ENCODE results near the gene PSMA8.
"Not testable (repeated sequence)": the region's sequence is repeated elsewhere in the genome, so short reads cannot be mapped to it uniquely, and the experiment has no call there.

PSMA8 gene

DNA sequence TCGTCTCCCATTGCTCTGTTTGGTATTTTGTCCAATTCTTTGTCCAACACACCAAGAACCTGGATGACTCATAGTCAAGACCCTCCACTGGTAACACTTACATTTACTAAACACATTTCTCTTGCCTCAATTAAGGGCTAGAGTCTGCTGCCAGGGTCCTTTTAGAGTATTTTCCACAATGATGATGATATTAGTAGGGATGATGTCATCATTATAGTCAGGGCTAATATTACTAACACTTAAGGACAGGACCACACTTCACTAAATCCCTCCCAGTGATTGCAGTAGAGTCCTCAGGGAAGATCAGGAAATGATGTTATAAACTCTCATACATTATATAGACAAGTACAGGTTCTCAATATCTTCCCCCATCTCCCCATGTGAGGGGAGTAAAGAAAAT is 29.6 kb upstream of the PSMA8 start:
- Histone ChIP-seq H3K9me3 (ENCODE audit: control insufficient read depth in 2 of 2, low read length in 2 of 2) (no peaks in the 10 kb centered on the region), H3K9ac (ENCODE audit: low read length in 2 of 2) (no peak overlapping the region), H3K4me1 (ENCODE audit: control insufficient read depth, insufficient read depth, low read length) (no peaks in the 10 kb centered on the region), H3K27me3 (ENCODE audit: control insufficient read depth in 1 of 2, insufficient read depth in 2 of 2, low read length in 2 of 2) (no peaks in the 10 kb centered on the region), H3K27ac (ENCODE audit: low read length) (no peak overlapping the region), H3K36me3 (ENCODE audit: control insufficient read depth in 2 of 2, insufficient read depth in 2 of 2, low read length in 2 of 2) (no peaks in the 10 kb centered on the region), H3K4me3 (ENCODE audit: low read length in 2 of 2) (no peak overlapping the region)

DNA sequence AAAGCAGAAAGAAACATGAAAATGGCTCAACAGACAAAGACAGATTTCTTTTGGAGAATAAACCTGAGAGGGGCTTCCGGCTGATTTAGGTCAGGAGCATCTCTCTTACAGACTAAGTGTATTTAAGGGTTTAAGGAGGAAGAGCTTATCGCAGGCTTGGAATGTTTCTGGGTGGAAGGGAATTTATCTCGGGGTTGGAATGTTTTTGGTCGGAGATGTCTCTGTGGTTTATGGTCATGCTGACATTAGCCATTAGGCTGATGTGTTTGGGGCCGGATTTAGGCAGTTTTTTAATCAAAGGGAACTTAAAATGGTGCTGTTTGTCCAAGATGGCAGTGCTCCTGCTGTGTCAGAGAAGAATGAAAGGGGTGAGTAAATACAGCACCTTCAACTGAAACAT is 14.4 kb upstream of the PSMA8 start:
- Histone ChIP-seq H3K9ac (ENCODE audit: low read length in 2 of 2) (no peak overlapping the region), H3K4me1 (ENCODE audit: control insufficient read depth, insufficient read depth, low read length) (no peaks in the 10 kb centered on the region), H3K4me3 (ENCODE audit: low read length in 2 of 2) (no peak overlapping the region)

DNA sequence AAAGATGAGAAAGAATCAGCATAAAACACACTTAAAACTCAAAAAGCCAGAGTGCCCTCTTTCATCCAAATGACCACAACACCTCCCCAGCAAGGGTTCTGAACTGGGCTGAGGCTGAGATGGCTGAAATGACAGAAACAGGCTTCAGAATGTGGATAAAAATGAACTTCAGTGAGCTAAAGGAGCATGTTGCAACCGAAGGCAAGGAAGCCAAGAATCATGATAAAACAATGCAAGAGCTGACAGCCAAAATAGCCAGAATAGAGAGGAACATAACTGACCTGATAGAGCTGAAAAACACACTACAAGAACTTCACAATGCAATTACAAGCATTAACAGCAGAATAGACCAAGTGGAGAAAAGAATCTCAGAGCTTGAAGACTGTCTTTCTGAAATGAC is 12.2 kb upstream of the PSMA8 start:
- Histone ChIP-seq H3K4me1 (ENCODE audit: control insufficient read depth, insufficient read depth, low read length) (no peaks in the 10 kb centered on the region), H3K9me3 (ENCODE audit: control insufficient read depth in 2 of 2, low read length in 2 of 2) (no peaks in the 10 kb centered on the region), H3K27me3 (ENCODE audit: control insufficient read depth in 1 of 2, insufficient read depth in 2 of 2, low read length in 2 of 2) (peaks cover 0 to 2% of the 10 kb centered on the region in 2 donors), H3K9ac (ENCODE audit: low read length in 2 of 2) (no peak overlapping the region), H3K36me3 (ENCODE audit: control insufficient read depth in 2 of 2, insufficient read depth in 2 of 2, low read length in 2 of 2) (no peaks in the 10 kb centered on the region), H3K4me3 (ENCODE audit: low read length in 2 of 2) (no peak overlapping the region), H3K27ac (ENCODE audit: low read length) (no peak overlapping the region)

More for the DNA sequence above, 14.4 kb upstream of the PSMA8 start:
- no peaks in the 10 kb centered on the region for H3K9me3 ChIP-seq (ENCODE audit: control insufficient read depth in 2 of 2, low read length in 2 of 2)
- peaks cover 0 to 2% of the 10 kb centered on the region in 2 donors for H3K27me3 ChIP-seq (ENCODE audit: control insufficient read depth in 1 of 2, insufficient read depth in 2 of 2, low read length in 2 of 2)
- no peaks in the 10 kb centered on the region for H3K36me3 ChIP-seq (ENCODE audit: control insufficient read depth in 2 of 2, insufficient read depth in 2 of 2, low read length in 2 of 2)
- H3K27ac ChIP-seq (ENCODE audit: low read length) = no peak overlapping the region

DNA sequence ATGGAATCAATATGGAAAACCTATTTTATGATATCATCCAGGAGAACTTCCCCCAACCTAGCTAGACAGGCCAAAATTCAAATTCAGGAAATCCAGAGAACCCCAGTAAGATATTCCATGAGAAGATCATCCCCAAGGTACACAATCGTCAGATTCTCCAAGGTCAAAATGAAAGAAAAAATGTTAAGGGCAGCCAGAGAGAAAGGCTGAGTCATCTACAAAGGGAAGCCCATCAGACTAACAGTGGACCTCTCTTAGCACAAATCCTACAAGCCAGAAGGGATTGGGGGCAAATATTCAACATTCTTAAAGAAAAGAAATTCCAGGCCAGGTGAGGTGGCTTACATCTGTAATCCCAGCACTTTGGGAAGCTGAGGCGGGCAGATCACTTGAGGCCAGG is 11.7 kb upstream of the PSMA8 start:
- not testable (repeated sequence) for H3K27me3 ChIP-seq (ENCODE audit: control insufficient read depth in 1 of 2, insufficient read depth in 2 of 2, low read length in 2 of 2)

DNA sequence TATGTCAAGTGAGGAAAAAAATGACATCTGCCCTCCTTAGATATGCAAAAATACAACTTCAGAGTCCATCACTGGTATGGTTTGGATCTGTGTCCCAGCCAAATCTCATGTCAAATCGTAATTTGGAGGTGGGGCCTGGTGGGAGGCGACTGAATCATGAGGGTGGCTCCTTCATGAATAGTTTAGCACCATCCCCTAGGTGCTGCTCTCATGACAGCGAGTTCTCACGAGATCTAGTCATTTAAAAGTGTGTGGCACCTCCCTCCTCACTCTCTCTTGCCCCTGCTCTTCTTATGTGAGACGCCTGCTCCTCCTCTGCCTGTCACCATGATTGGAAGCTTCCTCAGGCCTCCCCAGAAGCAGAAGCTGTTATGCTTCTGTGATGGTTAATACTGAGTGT is 5.9 kb upstream of the PSMA8 start:
- no peak overlapping the region for H3K4me3 ChIP-seq (ENCODE audit: low read length in 2 of 2)
- H3K36me3 ChIP-seq (ENCODE audit: control insufficient read depth in 2 of 2, insufficient read depth in 2 of 2, low read length in 2 of 2) = no peaks in the 10 kb centered on the region
- no peaks in the 10 kb centered on the region for H3K27me3 ChIP-seq (ENCODE audit: control insufficient read depth in 1 of 2, insufficient read depth in 2 of 2, low read length in 2 of 2)
- H3K27ac ChIP-seq (ENCODE audit: low read length) = no peak overlapping the region
- no peaks in the 10 kb centered on the region for H3K9me3 ChIP-seq (ENCODE audit: control insufficient read depth in 2 of 2, low read length in 2 of 2)
- no peak overlapping the region for H3K9ac ChIP-seq (ENCODE audit: low read length in 2 of 2)
- no peaks in the 10 kb centered on the region for H3K4me1 ChIP-seq (ENCODE audit: control insufficient read depth, insufficient read depth, low read length)

More for the DNA sequence above, 11.7 kb upstream of the PSMA8 start:
- H3K9ac ChIP-seq (ENCODE audit: low read length in 2 of 2); H3K27ac ChIP-seq (ENCODE audit: low read length); H3K4me3 ChIP-seq (ENCODE audit: low read length in 2 of 2); H3K4me1 ChIP-seq (ENCODE audit: control insufficient read depth, insufficient read depth, low read length); H3K36me3 ChIP-seq (ENCODE audit: control insufficient read depth in 2 of 2, insufficient read depth in 2 of 2, low read length in 2 of 2); H3K9me3 ChIP-seq (ENCODE audit: control insufficient read depth in 2 of 2, low read length in 2 of 2): not testable (repeated sequence)

DNA sequence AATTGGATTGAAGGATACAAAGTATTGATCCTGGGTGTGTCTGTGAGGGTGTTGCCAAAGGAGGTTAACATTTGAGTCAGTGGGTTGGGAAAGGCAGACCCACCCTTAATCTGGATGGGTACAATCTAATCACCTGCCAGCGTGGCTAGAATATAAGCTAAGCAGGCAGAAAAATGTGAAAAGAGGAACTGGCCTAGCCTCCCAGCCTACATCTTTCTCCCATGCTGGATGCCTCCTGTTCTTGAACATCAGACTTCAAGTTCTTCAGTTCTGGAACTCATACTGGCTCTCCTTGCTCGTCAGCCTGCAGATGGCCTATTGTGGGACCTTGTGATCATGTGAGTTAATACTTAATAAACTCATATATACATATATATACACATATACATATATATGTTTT is 5.5 kb upstream of the PSMA8 start:
- H3K36me3 ChIP-seq (ENCODE audit: control insufficient read depth in 2 of 2, insufficient read depth in 2 of 2, low read length in 2 of 2); H3K4me3 ChIP-seq (ENCODE audit: low read length in 2 of 2); H3K27ac ChIP-seq (ENCODE audit: low read length); H3K9ac ChIP-seq (ENCODE audit: low read length in 2 of 2); H3K27me3 ChIP-seq (ENCODE audit: control insufficient read depth in 1 of 2, insufficient read depth in 2 of 2, low read length in 2 of 2); H3K4me1 ChIP-seq (ENCODE audit: control insufficient read depth, insufficient read depth, low read length); H3K9me3 ChIP-seq (ENCODE audit: control insufficient read depth in 2 of 2, low read length in 2 of 2): not testable (repeated sequence)

DNA sequence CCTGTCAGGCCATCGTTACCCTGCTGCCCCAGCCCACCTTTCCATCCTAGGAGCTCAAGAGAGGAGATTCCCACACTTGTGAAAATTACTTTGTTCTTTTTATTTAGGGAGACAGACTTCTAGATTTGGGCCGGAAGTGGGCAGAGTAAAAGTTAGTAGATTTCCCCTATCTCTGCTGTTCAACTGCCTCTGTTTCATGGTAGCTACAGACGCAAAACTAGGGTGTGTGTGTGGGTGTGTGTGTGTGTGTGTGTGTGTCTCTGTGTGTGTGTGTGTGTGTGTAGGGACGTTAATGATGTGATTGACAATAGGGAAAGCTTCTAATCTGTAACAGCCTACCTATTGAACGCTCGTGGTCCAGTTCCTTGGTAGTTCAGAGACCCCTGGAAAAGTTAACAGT is 438 bp downstream of the PSMA8 start:
- Histone ChIP-seq H3K4me1 (ENCODE audit: control insufficient read depth, insufficient read depth, low read length) (no peaks in the 10 kb centered on the region), H3K4me3 (ENCODE audit: low read length in 2 of 2) (no peak overlapping the region), H3K9me3 (ENCODE audit: control insufficient read depth in 2 of 2, low read length in 2 of 2) (no peaks in the 10 kb centered on the region), H3K9ac (ENCODE audit: low read length in 2 of 2) (no peak overlapping the region), H3K27ac (ENCODE audit: low read length) (no peak overlapping the region), H3K27me3 (ENCODE audit: control insufficient read depth in 1 of 2, insufficient read depth in 2 of 2, low read length in 2 of 2) (no peaks in the 10 kb centered on the region), H3K36me3 (ENCODE audit: control insufficient read depth in 2 of 2, insufficient read depth in 2 of 2, low read length in 2 of 2) (no peaks in the 10 kb centered on the region)

DNA sequence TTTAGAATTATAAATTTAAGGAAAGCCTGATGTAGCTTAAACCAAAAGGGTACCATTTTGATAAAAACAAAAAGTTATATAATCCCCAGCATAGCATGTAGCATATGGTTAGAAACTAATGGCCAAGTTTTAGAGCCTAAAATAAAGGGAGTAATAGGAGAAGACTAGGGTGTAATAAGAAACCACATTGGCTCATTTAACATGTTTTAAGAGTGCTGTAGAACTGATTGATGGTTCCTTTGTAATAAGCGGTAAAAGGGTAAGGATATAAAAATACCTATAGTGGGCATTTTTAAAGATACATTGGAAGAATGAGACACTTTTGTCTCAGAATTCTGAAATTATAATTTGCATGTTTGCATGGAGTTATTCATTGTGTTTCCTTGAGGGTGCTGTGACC is 1.9 kb downstream of the PSMA8 start:
- Histone ChIP-seq H3K36me3 (ENCODE audit: control insufficient read depth in 2 of 2, insufficient read depth in 2 of 2, low read length in 2 of 2) (no peaks in the 10 kb centered on the region), H3K9me3 (ENCODE audit: control insufficient read depth in 2 of 2, low read length in 2 of 2) (no peaks in the 10 kb centered on the region), H3K27me3 (ENCODE audit: control insufficient read depth in 1 of 2, insufficient read depth in 2 of 2, low read length in 2 of 2) (no peaks in the 10 kb centered on the region), H3K9ac (ENCODE audit: low read length in 2 of 2) (no peak overlapping the region), H3K4me1 (ENCODE audit: control insufficient read depth, insufficient read depth, low read length) (no peaks in the 10 kb centered on the region), H3K27ac (ENCODE audit: low read length) (no peak overlapping the region), H3K4me3 (ENCODE audit: low read length in 2 of 2) (no peak overlapping the region)

DNA sequence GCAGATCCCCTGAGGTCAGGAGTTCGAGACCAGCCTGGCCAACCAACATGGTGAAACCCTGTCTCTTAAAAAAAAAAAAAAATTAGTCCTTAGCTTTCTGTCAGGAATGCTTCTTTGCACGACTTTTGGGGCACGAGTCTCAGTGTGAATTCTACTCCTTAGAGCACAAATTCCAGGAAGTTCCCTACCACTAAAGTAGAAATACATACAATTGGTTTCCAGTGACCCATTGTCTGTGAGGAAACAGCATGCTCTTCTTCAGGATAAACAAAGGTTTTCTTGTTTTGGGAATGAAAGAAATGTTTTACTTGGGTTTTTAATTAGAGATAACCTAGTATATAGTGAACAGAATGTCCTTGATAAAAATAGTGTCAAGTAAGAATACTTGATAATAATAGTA is 23.7 kb downstream of the PSMA8 start:
- no peaks in the 10 kb centered on the region for H3K27me3 ChIP-seq (ENCODE audit: control insufficient read depth in 1 of 2, insufficient read depth in 2 of 2, low read length in 2 of 2)
- no peak overlapping the region for H3K27ac ChIP-seq (ENCODE audit: low read length)
- no peaks in the 10 kb centered on the region for H3K4me1 ChIP-seq (ENCODE audit: control insufficient read depth, insufficient read depth, low read length)
- H3K36me3 ChIP-seq (ENCODE audit: control insufficient read depth in 2 of 2, insufficient read depth in 2 of 2, low read length in 2 of 2) = no peaks in the 10 kb centered on the region
- H3K4me3 ChIP-seq (ENCODE audit: low read length in 2 of 2) = no peak overlapping the region
- no peak overlapping the region for H3K9ac ChIP-seq (ENCODE audit: low read length in 2 of 2)
- H3K9me3 ChIP-seq (ENCODE audit: control insufficient read depth in 2 of 2, low read length in 2 of 2) = no peaks in the 10 kb centered on the region

DNA sequence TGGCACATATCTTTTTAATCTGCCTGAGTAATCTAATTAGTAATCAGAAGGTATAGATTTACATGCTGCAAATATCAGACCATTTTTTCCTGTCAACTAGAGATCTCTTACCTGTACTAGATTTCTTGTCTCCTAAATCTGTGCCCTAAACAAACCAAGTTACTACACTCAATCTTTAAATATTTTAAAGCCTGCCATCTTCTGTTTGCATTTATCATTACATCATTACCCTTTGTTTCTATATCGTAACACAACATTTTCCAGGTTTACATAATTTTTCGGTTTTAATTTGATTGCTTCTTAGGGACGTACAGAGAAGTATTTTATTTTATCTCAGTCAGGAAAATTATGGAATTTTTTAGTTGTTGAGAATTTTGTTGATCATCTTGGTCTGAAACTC is 25.7 kb downstream of the PSMA8 start:
- no peak overlapping the region for H3K9ac ChIP-seq (ENCODE audit: low read length in 2 of 2)
- no peaks in the 10 kb centered on the region for H3K9me3 ChIP-seq (ENCODE audit: control insufficient read depth in 2 of 2, low read length in 2 of 2)
- H3K27me3 ChIP-seq (ENCODE audit: control insufficient read depth in 1 of 2, insufficient read depth in 2 of 2, low read length in 2 of 2) = no peaks in the 10 kb centered on the region

DNA sequence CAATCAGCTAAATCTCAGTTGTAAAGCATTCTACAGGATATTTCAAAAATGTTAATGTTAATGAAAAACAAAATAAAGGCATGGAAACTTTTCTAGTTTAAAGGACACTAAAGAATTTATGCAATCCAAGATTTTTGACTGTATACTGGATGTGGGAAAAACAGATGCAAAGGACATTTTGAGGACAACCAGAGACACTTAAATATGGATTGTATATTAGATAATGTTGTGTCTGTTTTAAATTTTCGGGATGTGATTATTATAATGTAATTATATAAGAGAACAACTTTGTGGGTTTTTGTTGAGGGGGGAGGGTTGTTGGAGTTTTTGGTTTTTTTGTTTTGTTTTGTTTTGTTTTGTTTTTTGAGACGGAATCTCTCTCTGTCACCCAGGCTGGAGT is 30.9 kb downstream of the PSMA8 start:
- H3K27ac ChIP-seq (ENCODE audit: low read length) = no peak overlapping the region
- H3K4me3 ChIP-seq (ENCODE audit: low read length in 2 of 2) = no peak overlapping the region
- no peak overlapping the region for H3K9ac ChIP-seq (ENCODE audit: low read length in 2 of 2)
- no peaks in the 10 kb centered on the region for H3K4me1 ChIP-seq (ENCODE audit: control insufficient read depth, insufficient read depth, low read length)
- H3K27me3 ChIP-seq (ENCODE audit: control insufficient read depth in 1 of 2, insufficient read depth in 2 of 2, low read length in 2 of 2) = no peaks in the 10 kb centered on the region
- no peaks in the 10 kb centered on the region for H3K36me3 ChIP-seq (ENCODE audit: control insufficient read depth in 2 of 2, insufficient read depth in 2 of 2, low read length in 2 of 2)
- H3K9me3 ChIP-seq (ENCODE audit: control insufficient read depth in 2 of 2, low read length in 2 of 2) = no peaks in the 10 kb centered on the region

More for the DNA sequence above, 25.7 kb downstream of the PSMA8 start:
- Histone ChIP-seq H3K27ac (ENCODE audit: low read length) (no peak overlapping the region), H3K4me1 (ENCODE audit: control insufficient read depth, insufficient read depth, low read length) (no peaks in the 10 kb centered on the region), H3K4me3 (ENCODE audit: low read length in 2 of 2) (no peak overlapping the region), H3K36me3 (ENCODE audit: control insufficient read depth in 2 of 2, insufficient read depth in 2 of 2, low read length in 2 of 2) (no peaks in the 10 kb centered on the region)

DNA sequence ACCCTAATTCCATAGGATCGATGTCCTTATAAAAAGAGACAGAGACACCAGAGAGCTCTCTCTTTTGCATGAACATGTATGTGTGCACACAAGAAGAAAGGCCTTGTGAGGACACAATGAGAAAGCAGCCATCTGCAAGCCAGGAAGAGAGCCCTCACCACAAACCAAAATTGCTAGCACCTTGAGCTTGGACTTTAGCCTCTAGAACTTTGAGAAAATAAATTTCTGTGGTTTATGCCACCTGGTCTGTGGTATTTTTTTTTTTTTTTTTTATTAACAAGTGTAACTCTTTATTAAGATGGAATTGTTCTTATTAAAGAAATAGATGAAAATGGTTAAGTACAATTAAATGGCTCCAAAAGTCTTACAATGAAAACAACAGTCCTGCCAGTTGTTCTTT is 33.9 kb downstream of the PSMA8 start:
- not testable (repeated sequence) for H3K4me3 ChIP-seq (ENCODE audit: low read length in 2 of 2); H3K27me3 ChIP-seq (ENCODE audit: control insufficient read depth in 1 of 2, insufficient read depth in 2 of 2, low read length in 2 of 2); H3K36me3 ChIP-seq (ENCODE audit: control insufficient read depth in 2 of 2, insufficient read depth in 2 of 2, low read length in 2 of 2); H3K4me1 ChIP-seq (ENCODE audit: control insufficient read depth, insufficient read depth, low read length); H3K9ac ChIP-seq (ENCODE audit: low read length in 2 of 2); H3K27ac ChIP-seq (ENCODE audit: low read length); H3K9me3 ChIP-seq (ENCODE audit: control insufficient read depth in 2 of 2, low read length in 2 of 2)

Measured in stomach smooth muscle (tissue), 2 donors.